Measurements from ENCODE around the gene PGLYRP3. TPM values are rescaled to one million over a fixed set of nuclear protein-coding genes. Genes with fewer than 3 reads are reported as not detected.

PGLYRP3 gene
- polyA plus RNA-seq, 1 donor from 2014 or later, result not detected

- no peaks in the 10 kb centered on the region for H3K36me3 ChIP-seq (ENCODE audit: insufficient read depth, low read length)
- peak; percentile 29 for TF ChIP-seq RAD21 (conservative IDR thresholded peaks at IDR 0.05)
- TF ChIP-seq POLR2AphosphoS5 (IDR thresholded peaks at IDR 0.05), result no peak
- no peak for TF ChIP-seq TAF1 (IDR thresholded peaks at IDR 0.05; ENCODE audit: low read depth)
- no peak for TF ChIP-seq REST (IDR thresholded peaks at IDR 0.05; ENCODE audit: borderline replicate concordance)
- TF ChIP-seq CTCF (IDR thresholded peaks at IDR 0.05; ENCODE audit: poor library complexity, severe bottlenecking), result no peak
- H3K27me3 ChIP-seq (ENCODE audit: insufficient read depth, low read depth, low read length), result no peaks in the 10 kb centered on the region
- no peaks in the 10 kb centered on the region for H3K79me2 ChIP-seq (replicated peaks; ENCODE audit: insufficient read depth, low read length)
- H3K9me2 ChIP-seq (ENCODE audit: insufficient read depth, low read length), result no peaks in the 10 kb centered on the region
- H3K9me3 ChIP-seq (ENCODE audit: low read length), result no peaks in the 10 kb centered on the region
- no peak overlapping the region for H3K4me3 ChIP-seq (ENCODE audit: low read length)
- no peaks in the 10 kb centered on the region for H4K20me1 ChIP-seq (ENCODE audit: insufficient read depth)
- no peaks in the 10 kb centered on the region for H3F3A ChIP-seq (ENCODE audit: insufficient read depth, low read length, poor library complexity, severe bottlenecking)
- H2AFZ ChIP-seq (ENCODE audit: low read depth, low read length), result no peak overlapping the region
- no peak overlapping the region for H3K4me2 ChIP-seq (ENCODE audit: low read length)
- H3K27ac ChIP-seq (ENCODE audit: low read length), result no peak overlapping the region
- H3K9ac ChIP-seq (ENCODE audit: low read length), result no peak overlapping the region
These were observed 42.8 kb upstream of the PGLYRP3 start for GRCh38 chr1:153355445-153356071.

GRCh38 chr1:153354515-153355193 is 41.9 kb upstream of the PGLYRP3 start:
- Histone ChIP-seq H3F3A (ENCODE audit: insufficient read depth, low read length, poor library complexity, severe bottlenecking) (no peaks in the 10 kb centered on the region), H3K79me2 (replicated peaks; ENCODE audit: insufficient read depth, low read length) (no peaks in the 10 kb centered on the region), H3K9me2 (ENCODE audit: insufficient read depth, low read length) (no peaks in the 10 kb centered on the region), H3K36me3 (ENCODE audit: insufficient read depth, low read length) (no peaks in the 10 kb centered on the region), H3K27me3 (ENCODE audit: insufficient read depth, low read depth, low read length) (no peaks in the 10 kb centered on the region), H3K27ac (ENCODE audit: low read length) (no peak overlapping the region), H3K4me2 (ENCODE audit: low read length) (no peak overlapping the region), H3K9me3 (ENCODE audit: low read length) (no peaks in the 10 kb centered on the region), H4K20me1 (ENCODE audit: insufficient read depth) (no peaks in the 10 kb centered on the region), H3K9ac (ENCODE audit: low read length) (no peak overlapping the region), H2AFZ (ENCODE audit: low read depth, low read length) (no peak overlapping the region), H3K4me3 (ENCODE audit: low read length) (no peak overlapping the region)
- TF ChIP-seq MXI1 (conservative IDR thresholded peaks at IDR 0.05; ENCODE audit: poor library complexity, severe bottlenecking) (no peak), EZH2 (IDR thresholded peaks at IDR 0.05; ENCODE audit: borderline replicate concordance, insufficient read depth, low read length, poor library complexity, severe bottlenecking) (no peak), EP300 (conservative IDR thresholded peaks at IDR 0.05; ENCODE audit: poor library complexity, severe bottlenecking) (no peak), RAD21 (conservative IDR thresholded peaks at IDR 0.05) (no peak), SMC3 (conservative IDR thresholded peaks at IDR 0.05; ENCODE audit: poor library complexity) (no peak), CTCF (IDR thresholded peaks at IDR 0.05; ENCODE audit: poor library complexity, severe bottlenecking) (no peak), REST (IDR thresholded peaks at IDR 0.05; ENCODE audit: borderline replicate concordance) (no peak), TAF1 (IDR thresholded peaks at IDR 0.05; ENCODE audit: low read depth) (no peak), POLR2AphosphoS5 (IDR thresholded peaks at IDR 0.05) (no peak)
